Mesenteric fat pad (tissue), 1 donor: Measurements from ENCODE around the gene ENTR1. TPM values are rescaled to one million over a fixed set of nuclear protein-coding genes. Genes with fewer than 3 reads are reported as not detected.

Experiments used
- DNase-seq: peaks from one replicate; pipeline ENCODE4 v3.0.0-alpha.2; 2020; ENCODE audit warnings: low spot score
- total RNA-seq: library from RNA; stranded (reverse); fragmentation: NEBNext Ultra II Directional; extraction: Animal tissue kit (Norgen Biotek cat#: 25700); gene quantifications from one replicate; pipeline ENCODE4 v1.2.1, GENCODE V29; 2021
- donor health status: DM: yes; HTN: yes; CAD: no.

ENTR1 gene
- total RNA-seq, 1 donor from 2014 or later: 43.6 TPM

GRCh38 chr9:136378170-136379002, 32.0 kb downstream of the ENTR1 start:
- DNase-seq: no peak

DNA sequence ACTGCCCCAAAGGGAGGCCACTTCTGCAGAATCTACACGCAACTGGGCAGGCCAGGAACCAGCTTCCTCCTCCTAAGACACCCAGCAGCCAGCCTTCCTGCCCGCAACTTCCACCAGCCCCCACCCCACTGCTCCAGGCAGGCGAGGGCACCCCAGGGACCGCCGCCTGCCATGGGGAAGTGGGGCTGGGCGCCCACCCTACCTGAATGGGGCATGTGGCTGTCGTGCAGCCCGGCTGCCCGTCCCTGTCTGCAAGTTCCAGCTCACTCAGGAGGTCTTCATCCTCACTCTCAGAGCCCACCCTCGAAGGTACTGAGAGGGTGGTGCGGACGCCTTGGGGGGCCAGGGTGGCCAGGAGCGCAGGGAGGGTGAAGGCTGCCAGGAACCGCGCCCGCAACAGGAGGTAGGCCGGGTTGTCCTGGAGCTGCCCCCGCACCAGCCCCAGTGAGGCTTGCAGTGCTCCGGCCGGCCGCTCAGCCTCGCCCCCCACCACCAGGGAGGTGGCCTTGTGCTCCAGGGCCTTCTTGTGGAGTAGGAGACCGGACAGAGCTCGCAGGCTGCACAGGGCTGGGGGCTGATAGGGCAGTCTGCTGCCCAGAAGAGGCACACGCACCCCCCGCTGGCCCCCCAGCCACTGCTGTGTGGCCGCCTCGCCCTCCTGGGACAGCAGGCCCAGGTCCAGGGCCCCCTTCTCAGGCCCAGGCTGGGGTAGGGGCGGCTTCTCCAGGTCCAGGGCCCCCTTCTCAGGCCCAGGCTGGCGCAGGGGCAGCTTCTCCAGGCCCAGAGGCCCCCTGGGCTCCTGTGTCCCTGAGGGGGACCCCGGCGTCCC, 32.9 kb downstream of the ENTR1 start:
- DNase-seq: no peak

DNA sequence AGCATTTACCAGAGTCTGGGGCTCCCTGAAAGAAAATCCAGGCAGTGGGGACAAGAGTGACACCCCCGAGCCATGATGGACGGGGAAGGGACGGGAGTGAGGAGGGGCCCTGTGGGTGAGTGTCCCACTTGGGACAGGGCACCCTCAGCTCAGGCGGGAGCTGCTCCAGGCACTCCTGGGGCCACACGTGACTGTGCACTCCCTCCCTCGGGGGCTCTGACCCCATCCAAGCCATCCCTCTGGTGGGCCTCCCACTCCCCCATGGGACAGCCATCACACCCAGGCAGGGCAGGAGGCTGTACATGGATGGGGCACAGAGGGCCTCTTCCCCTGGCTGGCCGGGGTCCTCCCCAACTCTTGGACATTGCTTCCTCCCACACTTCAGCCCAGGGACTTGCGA, 34.0 kb downstream of the ENTR1 start:
- no peak for DNase-seq

GRCh38 chr9:136375096-136375495, 35.3 kb downstream of the ENTR1 start:
- no peak for DNase-seq

DNA sequence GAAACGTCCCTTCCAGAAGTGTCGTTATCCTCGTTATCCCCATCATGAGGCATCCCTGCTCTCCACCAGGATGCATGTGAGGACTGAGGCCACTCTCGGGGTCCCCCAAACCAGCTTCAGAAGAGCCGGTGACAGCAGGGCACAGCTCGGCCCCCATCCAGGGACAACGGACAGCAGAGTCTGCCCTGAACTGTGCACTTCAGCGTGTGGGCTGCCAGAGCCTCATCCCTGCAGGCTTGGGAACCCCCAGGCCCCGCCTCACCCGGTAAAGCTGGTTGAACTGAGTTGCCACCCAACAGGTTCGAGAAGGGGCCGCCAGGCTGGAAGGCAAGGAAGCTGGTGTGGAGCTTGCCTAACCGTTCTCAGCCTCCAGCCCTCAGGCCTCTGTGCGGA, 36.2 kb downstream of the ENTR1 start:
- DNase-seq: no peak

DNA sequence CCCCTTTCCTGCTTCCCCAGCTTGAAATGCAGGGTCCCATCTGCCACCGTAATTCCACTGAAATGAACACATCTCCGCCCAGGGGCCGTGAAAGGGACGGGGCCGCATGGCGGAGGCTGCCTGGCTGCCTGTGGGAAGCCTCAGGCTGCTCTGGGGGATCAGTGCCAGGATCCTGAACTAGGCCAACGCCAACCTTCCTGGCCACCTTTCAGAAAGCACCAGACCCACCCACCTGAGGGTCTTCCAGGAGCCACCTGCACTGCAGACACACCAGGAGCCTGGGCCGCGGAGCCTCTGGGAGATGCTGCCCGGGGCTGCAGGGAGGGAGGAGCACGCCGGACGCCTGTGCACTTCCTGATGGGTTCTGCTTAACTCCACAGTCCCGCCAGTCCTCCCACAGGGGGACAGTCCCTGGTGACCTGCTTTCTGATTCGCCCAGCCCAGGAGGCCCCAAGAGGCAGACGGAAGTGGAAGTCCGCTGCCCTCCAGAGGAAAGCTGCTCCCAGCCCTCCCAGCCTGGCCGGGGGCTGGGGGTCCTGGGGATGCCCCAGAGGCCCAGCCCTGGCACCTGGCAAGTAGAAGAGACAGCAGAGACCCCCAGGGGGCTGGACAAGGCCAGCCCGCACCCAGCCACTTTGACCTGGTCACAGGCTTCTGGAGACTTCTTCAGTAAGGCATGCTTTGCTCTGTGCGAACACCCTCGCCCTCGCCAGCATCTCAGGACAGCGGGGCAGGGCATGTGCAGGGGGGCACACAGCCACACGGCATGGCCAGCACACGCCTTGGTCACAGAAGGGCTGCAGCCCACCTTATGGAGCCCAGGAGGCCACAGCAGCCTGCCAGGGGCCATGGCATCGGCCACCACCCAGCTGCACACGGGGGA, 36.9 kb downstream of the ENTR1 start, which contains the start of gene CARD9:
Gene CARD9 (minus strand): TSS at position 370 of the 883 bp plus-strand sequence. CDS start 1,591 bp downstream, outside the sequence.
- DNase-seq: no peak

DNA sequence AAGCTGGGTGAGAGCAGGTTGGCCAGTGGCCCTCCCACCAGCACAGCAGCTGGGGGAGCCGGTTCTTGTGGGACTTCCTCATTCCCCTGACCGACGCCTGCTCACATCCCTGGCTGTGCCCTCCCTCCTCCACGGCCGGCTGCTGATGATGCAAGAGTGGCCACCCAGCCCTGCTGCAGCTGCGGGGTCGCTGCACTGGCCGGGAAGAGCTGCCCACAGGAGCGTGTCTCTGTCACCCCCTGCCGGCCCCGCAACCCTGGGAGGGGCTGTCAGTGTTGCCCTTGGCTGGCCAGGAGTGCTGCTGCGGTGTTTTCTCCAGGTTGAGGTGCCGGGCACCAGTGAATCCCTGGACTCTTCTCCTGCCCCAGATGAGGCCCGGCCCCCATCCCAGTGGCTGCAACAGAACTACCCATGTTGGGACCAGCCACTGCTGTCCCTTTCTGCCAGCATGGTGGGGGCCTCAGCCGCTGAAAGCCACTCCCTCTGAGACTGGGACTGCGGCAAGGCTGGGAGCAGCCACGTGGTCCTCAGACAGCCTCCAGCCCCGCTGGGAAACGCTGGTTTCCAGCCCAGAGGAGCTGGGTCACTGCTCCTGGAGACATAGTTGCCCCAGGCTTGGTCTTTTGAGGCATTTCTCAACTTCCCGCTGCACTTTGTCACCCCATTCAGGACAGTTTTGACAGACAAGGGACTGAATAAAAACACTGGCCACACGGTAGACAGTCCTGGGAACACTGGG, 37.7 kb downstream of the ENTR1 start:
- no peak for DNase-seq

DNA sequence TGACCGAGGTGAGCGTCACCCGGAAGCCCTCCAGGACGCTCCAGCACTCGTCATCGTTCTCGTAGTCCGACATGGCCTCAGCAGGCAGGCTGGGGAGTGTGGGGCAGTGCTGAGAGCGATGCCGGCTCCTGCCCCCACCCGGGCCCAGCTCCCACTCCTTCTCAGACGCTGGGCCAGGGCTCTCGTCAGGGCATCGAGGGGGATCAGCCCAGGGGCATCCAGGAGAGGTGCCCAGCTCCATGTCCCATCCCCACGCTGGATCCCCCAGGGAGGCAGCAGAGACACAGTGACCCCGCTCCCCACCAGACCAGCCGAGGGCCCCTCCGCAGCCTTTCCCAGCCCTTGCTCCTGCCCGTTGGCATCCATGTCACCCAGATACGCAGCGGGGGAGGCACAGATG, 38.4 kb downstream of the ENTR1 start:
- no peak for DNase-seq

GRCh38 chr9:136371533-136371880, 38.9 kb downstream of the ENTR1 start:
- no peak for DNase-seq

DNA sequence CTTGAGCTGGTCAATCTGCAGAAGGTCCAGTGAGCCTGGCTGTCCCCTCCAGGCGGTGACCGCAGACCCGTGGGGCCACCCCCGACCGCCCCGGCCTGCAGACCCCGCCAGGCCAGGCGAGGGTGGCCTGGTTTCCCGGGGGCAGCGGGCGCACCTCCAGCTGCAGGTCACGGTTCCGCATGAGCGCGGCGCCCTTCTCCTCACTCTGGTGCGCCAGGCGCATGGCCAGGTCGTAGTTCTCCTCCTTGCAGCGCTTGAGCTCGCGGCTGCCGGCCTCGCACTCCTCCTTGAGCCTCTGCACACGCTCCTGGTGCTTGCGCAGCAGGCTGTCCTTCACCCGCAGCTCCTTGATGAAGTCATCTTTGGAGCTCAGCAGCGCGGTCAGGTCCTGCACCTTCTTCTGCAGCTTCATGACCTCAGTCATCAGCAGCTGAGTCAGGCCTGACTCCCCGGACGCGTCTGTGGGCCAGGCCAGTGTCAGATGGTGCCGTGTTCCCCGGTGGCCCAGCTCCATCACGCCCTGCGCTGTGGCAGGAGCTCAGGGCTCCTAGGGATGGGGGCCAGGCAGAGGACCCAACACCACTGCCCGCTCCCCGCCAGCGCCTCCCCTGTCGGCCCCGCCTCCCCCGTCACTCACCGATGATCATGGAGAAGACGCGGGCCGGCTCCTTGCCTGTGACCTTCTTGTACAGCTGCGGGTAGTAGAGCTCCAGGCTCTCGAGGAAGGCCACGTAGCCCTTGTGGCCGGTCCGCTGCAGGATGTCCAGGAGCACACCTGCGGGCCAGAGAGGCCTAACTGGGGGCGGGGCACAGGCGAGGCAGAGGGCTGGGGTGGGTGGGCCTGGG, 39.5 kb downstream of the ENTR1 start:
- DNase-seq: no peak

DNA sequence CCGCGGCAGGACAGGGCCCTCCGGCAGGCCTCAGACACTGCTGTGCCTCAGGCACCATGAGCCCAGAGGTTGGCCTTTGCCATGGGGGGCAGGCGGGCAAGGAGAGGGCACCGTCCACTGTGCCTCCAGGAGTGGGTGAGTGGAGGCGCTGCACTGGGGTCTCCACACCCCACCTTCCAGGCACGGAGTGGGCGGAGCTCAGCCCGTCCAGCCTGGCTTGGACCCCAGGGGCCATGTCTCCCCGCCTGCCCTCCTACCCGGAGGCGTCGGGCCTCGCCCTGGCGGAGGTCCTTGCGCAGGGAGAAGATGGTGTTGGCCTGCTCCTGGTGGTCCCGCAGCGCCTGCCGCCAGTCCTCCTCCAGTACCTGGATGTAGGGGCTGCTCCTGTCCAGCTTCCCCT, 40.4 kb downstream of the ENTR1 start:
- no peak for DNase-seq

DNA sequence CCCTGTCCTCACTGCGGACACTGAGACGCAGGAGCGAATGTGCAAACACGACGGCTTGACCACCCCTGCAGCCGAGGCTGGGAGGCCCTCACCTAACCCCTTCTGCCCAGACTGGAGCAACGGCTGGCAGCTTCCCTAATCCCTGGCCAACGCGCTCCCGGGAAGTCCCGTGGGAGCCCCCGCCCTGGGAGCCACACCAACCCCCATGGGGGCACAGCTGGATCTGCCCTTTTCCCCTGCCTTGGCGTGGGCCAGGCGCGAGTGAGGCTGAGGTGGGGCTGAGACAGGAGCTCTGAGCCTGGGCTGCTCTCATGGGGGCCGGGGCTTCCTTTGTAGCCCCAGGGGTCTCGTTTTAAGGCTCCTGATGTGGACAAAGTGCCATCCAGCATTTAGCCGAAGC, 42.2 kb downstream of the ENTR1 start:
- no peak for DNase-seq

- no peak for DNase-seq
These were observed 42.9 kb downstream of the ENTR1 start for GRCh38 chr9:136367296-136368145.

DNA sequence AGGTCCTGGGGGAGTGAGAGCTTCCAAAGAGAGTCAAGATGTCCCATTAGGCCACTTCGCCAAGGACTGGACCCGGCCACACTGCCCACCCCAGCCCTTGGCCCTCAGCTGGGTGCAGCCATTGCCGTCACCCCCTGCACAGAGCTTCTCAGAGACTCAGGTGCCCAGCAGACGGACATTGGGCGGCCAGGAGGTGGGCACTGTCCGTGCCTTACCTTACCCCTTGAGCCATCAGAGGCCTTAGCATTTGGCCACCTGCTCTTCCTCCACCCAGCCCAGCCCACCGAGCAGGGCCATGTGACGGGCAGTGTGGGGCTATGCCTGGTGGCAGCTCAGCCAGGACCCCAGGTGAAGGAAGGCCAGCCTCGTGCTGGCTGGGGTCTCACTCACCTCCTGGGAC, 43.6 kb downstream of the ENTR1 start:
- DNase-seq: no peak

GRCh38 chr9:136365775-136366222, 44.6 kb downstream of the ENTR1 start:
- no peak for DNase-seq

GRCh38 chr9:136364942-136365774, 45.3 kb downstream of the ENTR1 start:
- no peak for DNase-seq

DNA sequence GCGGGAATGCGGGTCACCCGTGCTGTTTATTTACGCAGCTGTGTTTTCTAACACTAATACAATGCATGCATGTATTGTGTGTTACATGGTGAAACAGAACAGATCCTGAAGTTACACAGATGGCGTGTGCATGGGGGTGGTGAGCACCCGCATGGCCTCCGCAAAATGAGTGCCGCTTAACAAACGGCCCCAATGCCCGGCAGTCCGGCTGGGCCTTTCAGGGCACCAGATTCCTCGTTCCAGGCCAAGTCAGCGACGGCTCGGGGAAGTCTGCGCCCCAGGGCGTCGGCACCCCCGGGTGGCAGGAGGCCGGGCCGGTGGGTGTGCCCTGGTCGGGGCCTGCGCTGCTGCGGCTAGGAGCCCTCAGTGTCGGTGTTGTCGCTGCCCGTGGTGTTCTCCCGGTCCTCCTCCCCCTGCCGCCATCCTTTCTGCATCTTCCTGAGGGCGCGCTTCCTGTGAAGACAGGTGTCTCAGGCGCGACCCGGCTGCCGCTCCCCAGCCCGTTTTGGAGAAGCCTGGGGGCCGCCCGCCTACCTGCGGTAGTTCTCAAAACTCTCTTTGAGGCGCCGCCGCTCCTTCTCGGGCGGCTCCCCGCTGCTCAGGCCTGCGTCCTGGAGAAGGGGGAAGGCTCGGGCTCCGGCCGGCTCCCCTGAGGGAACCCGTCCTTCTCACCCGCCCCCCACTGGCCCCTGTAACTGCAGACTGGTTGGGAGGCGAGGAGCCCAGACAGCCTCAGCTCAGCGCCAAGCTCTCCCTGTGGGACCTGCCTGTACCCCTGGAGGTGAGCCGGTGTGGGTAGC, 46.3 kb downstream of the ENTR1 start:
- no peak for DNase-seq
